ENCODE results near the gene PEX11A. TPM values are rescaled to one million over a fixed set of nuclear protein-coding genes. Genes with fewer than 3 reads are reported as not detected.

PEX11A gene
- total RNA-seq, 1 donor: 4.0 TPM

- Histone ChIP-seq H2AFZ (ENCODE audit: low read length) (no peak overlapping the region), H3K4me1 (ENCODE audit: insufficient read depth, low read length) (no peaks in the 10 kb centered on the region), H3K4me3 (ENCODE audit: insufficient read depth, low read length) (no peak overlapping the region), H3K4me2 (ENCODE audit: insufficient read depth, low read length) (no peak overlapping the region), H3K79me2 (ENCODE audit: insufficient read depth, low read length) (peaks cover 11% of the 10 kb centered on the region), H3K27ac (ENCODE audit: low read depth, low read length) (no peak overlapping the region), H3K36me3 (ENCODE audit: insufficient read depth, low read length) (peaks cover 50% of the 10 kb centered on the region), H3K27me3 (ENCODE audit: insufficient read depth, low read length) (no peaks in the 10 kb centered on the region), H3K9me3 (ENCODE audit: low read depth, low read length) (no peaks in the 10 kb centered on the region), H4K20me1 (ENCODE audit: insufficient read depth, low read length) (peaks cover 19% of the 10 kb centered on the region)
- peak; percentile 99 for DNase-seq (ENCODE audit: insufficient read length, low spot score, missing footprints)
- peak; percentile 80 for TF ChIP-seq CTCF (IDR thresholded peaks at IDR 0.05; ENCODE audit: extremely low read depth, low read depth, low read length)
Measured at GRCh38 chr15:89647191-89647851, 43.2 kb downstream of the PEX11A start.

- no peak overlapping the region for H3K27ac ChIP-seq (ENCODE audit: low read depth, low read length)
- no peak overlapping the region for H2AFZ ChIP-seq (ENCODE audit: low read length)
- peak; percentile 76 for DNase-seq (ENCODE audit: insufficient read length, low spot score, missing footprints)
- no peak for TF ChIP-seq CTCF (IDR thresholded peaks at IDR 0.05; ENCODE audit: extremely low read depth, low read depth, low read length)
- peaks cover 4% of the 10 kb centered on the region for H3K79me2 ChIP-seq (ENCODE audit: insufficient read depth, low read length)
- H3K36me3 ChIP-seq (ENCODE audit: insufficient read depth, low read length): peaks cover 50% of the 10 kb centered on the region
- no peaks in the 10 kb centered on the region for H3K27me3 ChIP-seq (ENCODE audit: insufficient read depth, low read length)
- no peaks in the 10 kb centered on the region for H3K9me3 ChIP-seq (ENCODE audit: low read depth, low read length)
- H3K4me2 ChIP-seq (ENCODE audit: insufficient read depth, low read length): no peak overlapping the region
- no peak overlapping the region for H3K4me3 ChIP-seq (ENCODE audit: insufficient read depth, low read length)
- peaks cover 12% of the 10 kb centered on the region for H4K20me1 ChIP-seq (ENCODE audit: insufficient read depth, low read length)
- no peaks in the 10 kb centered on the region for H3K4me1 ChIP-seq (ENCODE audit: insufficient read depth, low read length)
Measured at GRCh38 chr15:89646416-89647141, 44.0 kb downstream of the PEX11A start.

- H3K27me3 ChIP-seq (ENCODE audit: insufficient read depth, low read length): no peaks in the 10 kb centered on the region
- peaks cover 56% of the 10 kb centered on the region for H3K36me3 ChIP-seq (ENCODE audit: insufficient read depth, low read length)
- no peak overlapping the region for H3K4me2 ChIP-seq (ENCODE audit: insufficient read depth, low read length)
- DNase-seq (ENCODE audit: insufficient read length, low spot score, missing footprints): peak; percentile 85
- H3K79me2 ChIP-seq (ENCODE audit: insufficient read depth, low read length): peaks cover 5% of the 10 kb centered on the region
- peaks cover 12% of the 10 kb centered on the region for H4K20me1 ChIP-seq (ENCODE audit: insufficient read depth, low read length)
- no peaks in the 10 kb centered on the region for H3K4me1 ChIP-seq (ENCODE audit: insufficient read depth, low read length)
- H2AFZ ChIP-seq (ENCODE audit: low read length): no peak overlapping the region
- no peak for TF ChIP-seq CTCF (IDR thresholded peaks at IDR 0.05; ENCODE audit: extremely low read depth, low read depth, low read length)
- H3K27ac ChIP-seq (ENCODE audit: low read depth, low read length): no peak overlapping the region
- H3K4me3 ChIP-seq (ENCODE audit: insufficient read depth, low read length): no peak overlapping the region
- no peaks in the 10 kb centered on the region for H3K9me3 ChIP-seq (ENCODE audit: low read depth, low read length)
Measured at GRCh38 chr15:89645680-89646079, 44.9 kb downstream of the PEX11A start.

GRCh38 chr15:89642106-89642505 is 48.4 kb downstream of the PEX11A start:
- Histone ChIP-seq H4K20me1 (ENCODE audit: insufficient read depth, low read length) (no peaks in the 10 kb centered on the region), H3K27ac (ENCODE audit: low read depth, low read length) (no peak overlapping the region), H3K4me2 (ENCODE audit: insufficient read depth, low read length) (no peak overlapping the region), H3K79me2 (ENCODE audit: insufficient read depth, low read length) (peaks cover 7% of the 10 kb centered on the region), H3K36me3 (ENCODE audit: insufficient read depth, low read length) (peaks cover 50% of the 10 kb centered on the region), H3K4me3 (ENCODE audit: insufficient read depth, low read length) (no peak overlapping the region), H2AFZ (ENCODE audit: low read length) (no peak overlapping the region), H3K4me1 (ENCODE audit: insufficient read depth, low read length) (no peaks in the 10 kb centered on the region), H3K9me3 (ENCODE audit: low read depth, low read length) (no peaks in the 10 kb centered on the region), H3K27me3 (ENCODE audit: insufficient read depth, low read length) (no peaks in the 10 kb centered on the region)
- TF ChIP-seq CTCF (IDR thresholded peaks at IDR 0.05; ENCODE audit: extremely low read depth, low read depth, low read length): no peak
- DNase-seq (ENCODE audit: insufficient read length, low spot score, missing footprints): peak; percentile 58
